Hematopoietic multipotent progenitor cell treated with erythropoietin and hydrocortisone succinate and interleukin-3 and kit ligand, for 4 days (in vitro differentiated cells): ENCODE data around the gene LTN1.
"Not testable (repeated sequence)": the region's sequence is repeated elsewhere in the genome, so short reads cannot be mapped to it uniquely, and the experiment has no call there.

ENCODE experiments used
- DNase-seq: peaks from one replicate; pipeline ENCODE4 v3.0.0-alpha.2; 2015

Gene LTN1

GRCh38 chr21:28992526-28993292 lies at the start of gene LTN1:
Gene LTN1 (minus strand): TSS chr21:28992877. CDS start chr21:28992805, 72 bp downstream.
- peak; percentile 100 for DNase-seq

GRCh38 chr21:29034678-29035077 lies 42.0 kb upstream of the LTN1 start:
- DNase-seq: no peak

DNA sequence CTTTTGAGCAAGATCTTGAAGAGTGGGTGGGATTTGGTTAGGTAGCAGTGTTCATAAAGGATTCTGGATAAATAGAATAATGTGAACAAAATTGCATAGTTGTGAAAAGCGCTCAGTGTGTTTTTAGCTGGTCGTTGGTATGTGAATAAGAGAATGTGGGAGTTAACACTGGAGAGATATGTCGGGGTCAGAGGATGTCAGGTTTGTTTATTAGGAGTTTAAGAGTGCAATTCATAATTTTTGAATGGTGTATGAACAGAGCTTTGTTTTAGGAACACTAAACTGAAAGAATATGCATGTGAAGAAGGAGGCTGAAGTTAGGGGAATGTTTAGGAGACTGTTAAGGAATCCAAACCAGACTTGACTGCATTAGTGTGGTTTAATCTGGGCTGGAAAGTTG lies 41.2 kb upstream of the LTN1 start:
- DNase-seq: no peak

DNA sequence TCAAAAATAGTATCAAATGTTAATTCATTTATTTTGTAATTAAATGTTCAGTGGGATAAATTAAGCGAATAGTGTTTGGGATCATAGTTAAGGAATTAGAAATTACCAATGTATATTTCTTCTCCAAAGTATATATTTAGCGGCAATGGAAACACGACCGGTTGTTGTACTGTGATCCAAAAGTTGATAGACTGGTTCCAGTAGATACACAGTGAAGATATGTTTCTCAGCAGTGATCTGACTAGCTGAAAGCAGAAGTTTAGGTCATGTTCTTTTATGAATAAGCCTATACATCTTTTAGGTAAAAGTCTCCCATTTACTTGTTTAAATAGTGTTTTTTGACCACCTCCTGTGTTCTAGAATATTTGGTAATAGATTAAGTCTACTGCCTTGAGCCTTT lies 40.6 kb upstream of the LTN1 start:
- no peak for DNase-seq

DNA sequence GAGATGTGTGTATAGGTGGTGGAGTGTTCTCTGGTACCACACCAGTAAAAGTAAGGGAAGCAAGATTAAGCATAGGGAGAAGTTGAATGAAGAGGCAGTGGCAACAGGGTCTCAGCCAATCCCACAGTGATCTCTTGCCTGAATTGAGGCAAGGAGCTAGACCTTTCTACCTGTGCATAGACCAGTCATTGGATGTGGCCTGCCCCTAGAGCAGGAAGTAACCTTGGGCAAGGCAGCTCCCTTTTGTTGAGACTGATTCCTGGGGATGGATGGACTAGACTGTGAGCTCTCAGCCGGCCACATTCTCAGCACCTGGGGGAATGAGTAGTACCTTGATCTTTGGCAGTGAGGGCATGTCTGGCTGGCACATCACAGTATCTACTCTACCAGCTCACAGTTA lies 38.2 kb upstream of the LTN1 start:
- DNase-seq: no peak

DNA sequence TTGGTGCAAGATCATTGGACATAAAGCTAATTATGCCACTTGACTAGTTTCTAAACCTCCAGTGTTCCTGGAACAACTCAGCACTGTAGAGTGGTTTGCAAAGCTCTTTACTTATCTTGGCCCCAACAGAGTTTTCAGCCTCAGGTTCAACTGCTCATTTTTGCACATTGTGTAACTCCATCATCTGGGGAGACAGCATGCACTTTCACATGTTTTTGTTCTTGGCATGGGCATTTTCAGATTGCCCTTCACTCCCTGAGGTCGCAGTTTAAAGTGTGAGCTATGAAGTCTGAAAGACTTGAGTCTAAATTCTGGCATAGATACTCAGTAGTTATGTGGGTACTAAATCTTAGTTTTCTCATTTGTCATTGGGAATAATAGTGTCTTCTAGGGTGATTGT lies 36.8 kb upstream of the LTN1 start:
- no peak for DNase-seq

DNA sequence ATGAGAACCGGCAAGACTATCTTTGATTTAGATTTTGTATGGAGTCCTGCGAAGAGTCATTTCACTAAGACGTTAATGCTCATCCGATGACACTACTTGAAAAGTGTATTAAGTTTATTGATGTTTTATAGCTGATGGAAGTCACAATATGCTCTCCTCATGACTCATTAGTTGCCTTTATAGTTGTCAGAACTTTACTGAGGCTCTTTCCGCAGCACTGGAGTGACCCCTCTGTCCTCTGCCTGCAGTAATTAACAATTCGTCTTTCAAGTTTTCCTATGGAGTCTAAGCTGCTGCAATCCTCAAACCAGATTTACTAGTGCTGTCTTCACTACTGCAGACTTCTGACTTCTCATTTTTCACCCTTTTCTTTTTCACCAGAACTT lies 32.6 kb upstream of the LTN1 start:
- DNase-seq: peak; percentile 31

DNA sequence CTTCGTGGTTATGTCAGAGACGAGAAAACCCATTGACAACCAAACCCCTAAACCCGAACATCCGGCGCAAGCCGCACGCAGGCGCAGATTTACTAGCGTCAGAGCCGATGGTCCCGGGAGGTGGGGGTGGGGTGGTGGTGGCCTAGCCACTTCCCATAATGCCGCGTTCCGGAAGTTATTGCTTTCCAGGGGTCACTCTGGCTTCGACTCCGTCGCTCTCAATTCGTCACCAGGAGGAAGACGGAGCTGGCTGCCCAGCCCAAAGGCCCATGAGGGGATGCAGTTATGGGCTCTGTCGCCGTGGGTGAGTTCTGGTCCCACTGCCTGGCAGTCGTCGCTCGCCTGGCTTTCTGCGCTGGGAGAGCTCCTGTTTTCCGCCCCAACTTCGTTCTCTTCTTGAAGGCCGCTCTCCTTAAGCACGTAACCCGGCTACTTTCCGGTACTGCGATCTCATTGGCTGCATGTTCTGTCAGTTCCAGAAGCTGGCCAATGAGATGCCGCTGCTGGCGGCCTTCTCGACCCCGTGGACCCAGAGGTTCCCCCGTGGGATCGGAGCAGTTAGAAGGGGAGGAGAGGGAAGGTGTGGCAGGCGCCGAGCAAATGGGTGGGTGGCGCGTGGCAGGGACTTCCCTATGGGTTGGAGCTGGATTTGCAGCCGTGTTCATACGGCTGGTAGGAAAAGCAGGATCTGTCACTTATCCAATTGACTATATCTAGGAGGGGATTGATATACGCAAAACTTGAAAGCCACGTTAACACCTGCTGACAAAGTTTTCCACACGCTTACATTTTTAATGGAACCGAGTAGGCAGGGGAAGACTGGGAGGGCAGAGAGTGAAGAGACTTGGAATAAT lies 32.0 kb upstream of the LTN1 start, which contains the start of gene USP16:
Gene USP16 (plus strand): TSS at position 195 of the 854 bp plus-strand sequence. CDS start 3,246 bp downstream, outside the sequence.
- DNase-seq: peak; percentile 98

- peak; percentile 20 for DNase-seq
Observed at GRCh38 chr21:29022166-29022565, 29.5 kb upstream of the LTN1 start.

- peak; percentile 43 for DNase-seq
Observed at GRCh38 chr21:29018540-29018939, 25.9 kb upstream of the LTN1 start.

DNA sequence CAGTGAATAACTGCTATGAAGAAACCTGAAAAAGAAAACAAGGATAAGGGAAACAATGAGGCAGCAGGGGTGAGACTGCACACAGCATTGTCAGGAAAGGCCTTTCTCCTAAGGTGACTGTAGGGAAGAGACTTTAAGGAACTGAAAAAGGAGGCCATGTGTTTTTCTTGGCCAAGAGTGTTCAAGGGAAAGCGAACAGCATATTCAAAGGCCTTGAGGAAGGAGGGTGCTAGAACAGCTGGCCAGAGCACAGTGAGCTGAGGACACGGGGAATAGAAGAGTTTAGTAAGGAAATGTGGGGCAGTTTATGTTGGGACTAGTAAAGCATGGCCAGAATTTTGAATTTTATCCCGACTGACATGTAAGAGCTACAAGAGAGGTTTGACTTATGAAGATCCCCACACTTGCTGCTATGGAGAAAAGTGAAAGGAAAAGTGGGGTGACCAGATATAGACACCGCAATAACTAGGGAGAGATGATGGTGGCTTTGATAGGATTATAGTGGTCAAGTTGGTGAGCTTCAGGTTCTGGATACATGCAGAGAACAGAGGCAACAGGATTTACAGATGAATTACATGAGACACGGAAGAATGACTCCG lies 25.1 kb upstream of the LTN1 start:
- peak; percentile 21 for DNase-seq

- not testable (repeated sequence) for DNase-seq
Observed at GRCh38 chr21:29011236-29011635, 18.6 kb upstream of the LTN1 start.

GRCh38 chr21:29008367-29008766 lies 15.7 kb upstream of the LTN1 start:
- DNase-seq: no peak

DNA sequence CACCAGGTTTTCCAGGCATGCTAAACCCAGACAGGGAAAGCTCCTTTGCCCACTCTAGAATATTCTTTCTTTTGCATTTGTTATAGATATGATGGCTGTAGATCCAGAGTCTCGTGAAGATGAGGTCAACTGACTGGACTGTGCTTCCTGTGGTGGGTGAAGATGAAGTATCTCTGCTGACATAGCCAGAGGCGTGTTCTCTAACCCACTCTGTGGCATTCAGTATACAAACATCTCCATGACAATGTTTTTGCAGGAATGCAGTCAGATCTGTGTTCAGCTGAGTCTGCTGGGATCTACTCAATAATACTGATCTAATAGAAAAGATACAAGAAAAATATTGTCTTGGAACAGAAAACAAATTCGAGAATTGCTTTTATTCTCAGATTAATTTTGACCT lies 15.1 kb upstream of the LTN1 start:
- no peak for DNase-seq

DNA sequence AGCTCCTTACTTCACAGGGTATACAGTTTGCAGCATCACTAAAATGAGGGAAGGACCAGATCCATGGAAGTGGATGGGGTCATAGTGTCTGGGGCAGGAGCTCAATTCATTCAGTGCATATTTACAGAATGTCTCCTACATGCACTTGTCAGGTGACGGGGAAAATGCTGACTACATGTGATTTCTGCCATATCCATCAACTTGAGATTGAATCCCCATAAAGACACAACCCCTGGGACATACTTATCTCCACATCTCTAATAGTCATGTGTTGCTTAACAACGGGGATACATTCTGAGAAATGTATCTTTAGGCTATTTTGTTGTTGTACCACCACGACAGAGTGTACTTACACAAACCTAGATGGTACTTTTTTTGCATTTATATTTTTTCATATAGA lies 14.5 kb upstream of the LTN1 start:
- DNase-seq: no peak

GRCh38 chr21:29005696-29006095 lies 13.0 kb upstream of the LTN1 start:
- no peak for DNase-seq

DNA sequence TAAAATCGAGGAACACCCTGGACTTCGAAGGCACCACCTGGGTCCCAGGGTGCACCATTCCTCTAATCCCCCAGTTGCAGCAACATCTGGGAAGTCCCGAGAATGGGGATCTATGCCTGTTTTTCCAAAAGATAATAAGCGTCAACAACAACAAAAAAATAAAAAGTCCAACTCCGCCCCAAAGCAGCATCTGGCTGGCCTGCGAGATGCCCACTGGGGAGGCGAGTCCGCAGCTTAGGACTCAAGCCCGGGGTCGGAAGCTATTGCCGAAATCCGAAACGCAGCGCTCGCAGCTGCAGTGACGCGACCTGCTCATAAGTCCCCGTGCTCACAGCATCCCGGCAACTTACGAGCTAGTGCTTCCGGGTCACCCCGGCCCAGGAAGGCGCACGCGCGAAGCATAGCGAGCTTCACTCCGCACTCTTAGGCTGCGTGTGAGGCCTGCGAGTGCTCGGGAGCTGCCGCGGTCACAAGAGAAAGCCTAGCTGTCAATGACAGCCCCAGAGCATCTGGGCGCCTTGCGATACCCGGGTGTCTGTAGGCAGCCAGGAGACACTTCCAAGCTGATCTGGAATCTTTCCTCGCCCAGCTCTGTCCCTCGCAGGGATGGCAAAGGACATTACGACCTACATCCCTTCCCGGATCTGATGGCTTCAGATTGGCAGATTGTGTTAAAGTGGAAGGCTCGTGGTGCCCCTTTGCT lies 9.9 kb upstream of the LTN1 start:
- peak; percentile 99 for DNase-seq

- DNase-seq: no peak
Observed at GRCh38 chr21:28993293-28993629, 584 bp upstream of the LTN1 start.

GRCh38 chr21:28991861-28992525 lies 684 bp downstream of the LTN1 start:
- DNase-seq: peak; percentile 28

DNA sequence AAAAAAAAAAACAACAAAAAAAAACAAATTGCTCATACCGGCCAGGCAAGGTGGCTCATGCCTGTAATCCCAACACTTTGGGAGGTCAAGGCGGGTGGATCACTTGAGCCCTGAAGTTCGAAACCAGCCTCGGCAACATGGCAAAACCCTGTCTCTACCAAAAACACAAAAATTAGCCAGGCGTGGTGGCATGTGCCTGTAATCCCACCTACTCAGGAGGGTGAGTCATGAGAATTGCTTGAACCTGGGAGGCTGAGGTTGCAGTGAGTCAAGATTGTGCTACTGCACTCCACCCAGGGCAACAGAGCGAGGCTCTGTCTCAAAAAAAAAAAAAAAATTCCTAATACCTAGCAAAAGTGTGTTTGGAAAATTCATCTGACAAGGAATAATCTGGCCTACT lies 4.5 kb downstream of the LTN1 start:
- DNase-seq: not testable (repeated sequence)

DNA sequence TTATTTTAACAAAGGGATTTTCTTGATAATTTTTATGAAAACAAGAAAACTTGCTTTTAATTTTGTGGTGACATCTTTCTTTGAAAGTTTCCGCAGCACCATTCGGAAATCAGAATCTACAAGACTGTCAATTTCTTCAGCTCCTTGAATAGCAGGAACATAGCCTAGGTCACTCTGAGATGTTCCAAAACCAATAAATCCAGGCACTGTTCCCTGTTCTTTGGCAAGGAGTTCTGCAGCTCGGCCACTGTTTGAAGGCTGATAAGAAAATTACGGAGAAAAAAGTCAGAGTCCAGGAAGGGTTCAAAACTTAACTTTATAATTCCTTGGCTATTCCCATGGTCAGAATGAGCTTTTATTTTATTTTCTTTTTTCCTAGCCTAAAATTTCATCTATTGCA lies 6.0 kb downstream of the LTN1 start:
- no peak for DNase-seq

GRCh38 chr21:28982637-28983036 lies 10.0 kb downstream of the LTN1 start:
- no peak for DNase-seq

GRCh38 chr21:28979092-28979491 lies 13.6 kb downstream of the LTN1 start:
- DNase-seq: no peak
